GM12872 (cell line): Measurements from ENCODE around the gene UTP3.

ENCODE experiments used
- CTCF ChIP-seq: IDR thresholded peaks from 3 replicates; pipeline ENCODE4 v1.5.1; 2011; ENCODE audit warnings: low read depth, mild to moderate bottlenecking, low read length, moderate library complexity; ENCODE audit not compliant: insufficient read depth

UTP3 gene

GRCh38 chr4:70734971-70735370 lies 46.6 kb downstream of the UTP3 start:
- TF ChIP-seq CTCF = no peak

DNA sequence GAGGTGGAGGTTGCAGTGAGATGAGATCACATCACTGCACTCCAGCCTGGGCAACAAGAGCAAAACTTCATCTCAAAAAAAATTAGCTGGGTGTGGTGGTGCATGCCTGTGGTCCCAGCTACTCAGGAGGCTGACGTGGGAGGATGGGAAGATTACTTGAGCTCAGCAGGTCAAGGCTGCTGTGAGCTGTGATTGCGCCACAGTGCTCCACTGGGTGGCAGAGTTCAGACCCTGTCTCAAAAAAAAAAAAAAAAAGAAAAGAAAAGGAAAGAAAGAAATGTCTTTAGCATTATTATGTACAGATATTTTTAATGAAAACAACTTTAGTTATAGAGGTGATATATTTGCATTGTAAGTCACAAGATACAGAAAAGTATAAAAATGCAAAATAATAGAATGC lies 47.6 kb downstream of the UTP3 start:
- TF ChIP-seq CTCF = peak; percentile 54

DNA sequence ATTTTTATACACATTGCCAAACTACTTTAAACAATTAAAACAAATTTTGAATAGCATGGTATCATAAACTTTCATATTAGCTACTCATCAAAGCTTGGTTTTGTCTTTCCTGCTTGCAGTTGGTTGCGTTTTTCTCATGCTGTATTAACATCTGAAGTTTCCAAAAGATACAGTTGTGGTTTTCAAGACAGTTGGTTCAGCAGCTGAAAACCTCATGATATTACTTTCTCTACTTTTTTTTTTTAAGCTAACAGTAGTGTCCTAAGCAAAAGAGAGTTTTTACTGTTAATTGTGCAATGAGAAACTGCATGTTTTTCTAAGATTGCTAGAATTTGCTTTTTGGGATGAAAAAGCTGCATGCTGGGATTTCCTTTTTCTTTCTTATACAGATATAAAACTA lies 48.7 kb downstream of the UTP3 start:
- no peak for TF ChIP-seq CTCF

DNA sequence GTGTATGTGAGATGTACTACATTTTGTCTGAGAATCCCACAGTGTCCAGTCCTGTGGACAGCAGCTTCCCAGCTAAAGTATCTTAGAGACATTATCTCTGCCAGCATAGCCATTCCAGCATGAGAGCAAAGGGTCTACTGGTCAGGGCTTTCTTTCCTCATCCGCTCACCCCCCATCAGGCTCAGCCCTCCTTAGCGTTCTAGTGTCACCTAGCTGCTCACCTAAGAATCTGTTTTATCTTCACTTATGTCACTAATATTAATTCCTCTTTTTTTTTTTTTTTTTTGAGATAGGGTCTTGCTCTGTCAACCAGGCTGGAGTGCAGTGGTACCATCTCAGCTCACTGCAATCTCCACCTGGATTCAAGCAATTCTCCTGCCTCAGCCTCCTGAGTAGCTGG lies 49.1 kb downstream of the UTP3 start:
- TF ChIP-seq CTCF = no peak

- no peak for TF ChIP-seq CTCF
Measured at GRCh38 chr4:70739496-70740337, 51.4 kb downstream of the UTP3 start.
